Measurements from ENCODE around the gene MEIOSIN.

Gene MEIOSIN

GRCh38 chr19:45766296-45766868 lies 33.1 kb downstream of the MEIOSIN start:
- no peak overlapping the region for H3K4me3 Mint-ChIP-seq
- no peak overlapping the region for H3K27ac Mint-ChIP-seq
- DNase-seq: no peak
- H3K9me3 Mint-ChIP-seq: no peaks in the 10 kb centered on the region
- no peaks in the 10 kb centered on the region for H3K27me3 Mint-ChIP-seq (ENCODE audit: low read depth, poor library complexity)
- H3K4me1 Mint-ChIP-seq: peaks cover 40% of the 10 kb centered on the region
- no peak for TF ChIP-seq CTCF (IDR thresholded peaks at IDR 0.05)
- H3K36me3 Mint-ChIP-seq (ENCODE audit: low read depth): no peaks in the 10 kb centered on the region

GRCh38 chr19:45766869-45767346 lies 33.7 kb downstream of the MEIOSIN start:
- Mint-ChIP-seq H3K27me3 (ENCODE audit: low read depth, poor library complexity) (no peaks in the 10 kb centered on the region), H3K4me1 (peaks cover 42% of the 10 kb centered on the region), H3K4me3 (peak overlapping the region; percentile 90), H3K36me3 (ENCODE audit: low read depth) (no peaks in the 10 kb centered on the region), H3K9me3 (no peaks in the 10 kb centered on the region), H3K27ac (peak overlapping the region; percentile 88)
- peak; percentile 42 for DNase-seq
- no peak for TF ChIP-seq CTCF (IDR thresholded peaks at IDR 0.05)

- Mint-ChIP-seq H3K36me3 (ENCODE audit: low read depth) (peaks cover 4% of the 10 kb centered on the region), H3K27ac (peak overlapping the region; percentile 88), H3K27me3 (ENCODE audit: low read depth, poor library complexity) (no peaks in the 10 kb centered on the region), H3K4me1 (peaks cover 47% of the 10 kb centered on the region), H3K4me3 (peak overlapping the region; percentile 90), H3K9me3 (no peaks in the 10 kb centered on the region)
- TF ChIP-seq CTCF (IDR thresholded peaks at IDR 0.05): no peak
- peak; percentile 84 for DNase-seq
These were observed 34.2 kb downstream of the MEIOSIN start for GRCh38 chr19:45767410-45767880.

GRCh38 chr19:45767881-45768654 lies 34.8 kb downstream of the MEIOSIN start:
- H3K4me1 Mint-ChIP-seq: peaks cover 48% of the 10 kb centered on the region

GRCh38 chr19:45768655-45768983 lies 35.4 kb downstream of the MEIOSIN start:
- DNase-seq: peak; percentile 69
- H3K9me3 Mint-ChIP-seq: no peaks in the 10 kb centered on the region
- no peaks in the 10 kb centered on the region for H3K27me3 Mint-ChIP-seq (ENCODE audit: low read depth, poor library complexity)
- peak overlapping the region; percentile 99 for H3K27ac Mint-ChIP-seq
- peaks cover 45% of the 10 kb centered on the region for H3K4me1 Mint-ChIP-seq
- H3K4me3 Mint-ChIP-seq: peak overlapping the region; percentile 95
- H3K36me3 Mint-ChIP-seq (ENCODE audit: low read depth): peaks cover 9% of the 10 kb centered on the region
- TF ChIP-seq CTCF (IDR thresholded peaks at IDR 0.05): no peak

More at GRCh38 chr19:45767881-45768654, 34.8 kb downstream of the MEIOSIN start:
- H3K27me3 Mint-ChIP-seq (ENCODE audit: low read depth, poor library complexity): no peaks in the 10 kb centered on the region
- peak; percentile 66 for DNase-seq
- TF ChIP-seq CTCF (IDR thresholded peaks at IDR 0.05): no peak
- peaks cover 4% of the 10 kb centered on the region for H3K36me3 Mint-ChIP-seq (ENCODE audit: low read depth)
- peak overlapping the region; percentile 88 for H3K27ac Mint-ChIP-seq
- peak overlapping the region; percentile 90 for H3K4me3 Mint-ChIP-seq
- no peaks in the 10 kb centered on the region for H3K9me3 Mint-ChIP-seq

Measured in nephron progenitor cell (in vitro differentiated cells).